Measurements from ENCODE around the gene CORO7.
A peak's percentile ranks its signal among the peaks of the same experiment; 100 is the strongest.

Gene CORO7

DNA sequence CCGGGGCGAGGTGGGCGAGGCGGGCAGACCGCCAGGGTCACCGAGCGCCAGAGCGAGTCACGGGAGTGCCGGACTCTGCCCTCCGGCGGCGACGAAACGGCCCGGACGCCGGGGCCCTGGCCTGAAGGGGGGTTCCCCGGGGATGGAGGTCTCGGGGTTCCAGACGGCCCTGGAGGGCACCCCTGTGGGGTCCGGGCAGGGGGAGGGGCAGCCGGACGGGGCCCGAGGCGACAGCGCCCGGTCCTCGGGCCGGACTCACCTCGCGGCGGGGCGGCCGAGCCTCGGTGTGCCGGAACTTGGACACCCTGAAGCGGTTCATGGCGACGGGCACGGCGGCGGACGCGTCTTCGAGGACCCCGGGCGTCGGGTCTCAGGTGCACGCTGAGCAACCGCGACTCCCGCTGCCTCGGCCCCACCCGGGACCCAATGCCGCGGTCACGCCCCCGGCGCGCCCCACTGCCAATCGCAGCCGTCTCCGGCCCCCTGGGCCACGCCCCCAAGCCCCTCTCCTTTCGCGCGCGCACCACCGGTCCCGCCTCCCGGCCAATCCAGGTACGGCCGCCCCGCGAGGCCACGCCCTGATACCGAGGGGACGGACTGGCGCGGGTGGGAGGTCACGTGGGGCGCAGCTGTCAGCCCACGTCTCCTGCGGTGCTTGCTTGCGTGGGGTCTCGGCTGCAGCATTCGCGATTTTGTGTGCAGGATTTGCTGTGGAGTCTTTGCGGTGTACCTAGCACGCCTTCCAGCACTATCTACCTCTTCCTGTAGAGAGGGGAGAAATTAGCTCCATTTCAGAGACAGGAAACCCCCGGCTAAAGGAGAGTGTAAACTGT, at the start of gene CORO7:
Gene CORO7, minus strand, starts transcription at position 397 of the 833 bp plus-strand sequence. Its CDS starts 78 bp downstream, at position 319.
- DNase-seq = peak; percentile 79 to 94

DNA sequence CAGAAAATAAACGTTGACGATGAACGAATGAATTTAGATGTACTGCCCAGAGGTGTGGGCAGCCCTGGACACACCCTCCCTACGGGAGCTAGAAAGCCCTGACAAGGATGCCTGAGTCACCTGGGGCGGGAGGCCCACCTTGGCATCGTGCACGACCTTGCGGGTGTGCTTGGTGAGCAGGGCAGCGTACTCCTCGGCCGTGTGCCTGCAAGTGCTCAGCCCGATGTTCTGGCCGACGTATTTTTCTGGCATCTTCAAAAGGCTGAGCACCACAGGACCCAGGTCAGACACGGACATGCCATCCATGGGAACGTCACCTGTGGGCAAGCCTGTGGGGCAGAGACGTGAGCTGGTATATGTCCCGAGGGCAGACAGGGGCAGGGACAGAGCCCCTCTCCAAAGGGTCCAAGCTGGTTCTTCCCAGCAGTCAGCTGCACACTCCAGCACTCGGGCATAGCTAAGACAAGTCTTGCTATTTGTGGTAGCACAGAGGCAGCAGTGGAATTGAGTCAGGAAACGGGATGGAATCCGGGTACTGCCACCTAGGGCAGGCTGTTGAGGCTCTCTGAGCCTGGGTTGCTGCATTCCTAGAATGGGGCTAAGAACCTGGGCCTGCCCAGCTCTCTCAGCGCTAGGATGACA, 47.2 kb upstream of the CORO7 start:
- DNase-seq = no peak

- DNase-seq = no peak
Observed at GRCh38 chr16:4461250-4462085, 45.1 kb upstream of the CORO7 start.

DNA sequence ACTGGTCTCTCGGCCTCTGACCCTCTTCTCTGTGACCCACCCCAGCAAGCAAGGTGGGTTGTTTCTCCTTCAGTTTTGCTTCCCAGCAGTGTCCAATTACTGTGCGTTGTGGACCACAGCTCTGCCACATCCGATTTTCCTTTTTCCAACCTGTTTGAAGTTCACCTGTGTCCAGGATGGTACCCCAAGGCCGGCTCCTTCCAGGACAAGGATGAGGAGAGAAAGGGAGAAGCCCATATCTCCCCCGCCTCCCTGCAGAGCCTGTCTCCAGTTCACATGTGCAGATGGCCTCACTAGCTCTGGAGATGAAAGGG, 44.5 kb upstream of the CORO7 start:
- no peak for DNase-seq

GRCh38 chr16:4455951-4456350, 39.6 kb upstream of the CORO7 start:
- no peak for DNase-seq

- DNase-seq = no peak
Observed at GRCh38 chr16:4455081-4455480, 38.7 kb upstream of the CORO7 start.

DNA sequence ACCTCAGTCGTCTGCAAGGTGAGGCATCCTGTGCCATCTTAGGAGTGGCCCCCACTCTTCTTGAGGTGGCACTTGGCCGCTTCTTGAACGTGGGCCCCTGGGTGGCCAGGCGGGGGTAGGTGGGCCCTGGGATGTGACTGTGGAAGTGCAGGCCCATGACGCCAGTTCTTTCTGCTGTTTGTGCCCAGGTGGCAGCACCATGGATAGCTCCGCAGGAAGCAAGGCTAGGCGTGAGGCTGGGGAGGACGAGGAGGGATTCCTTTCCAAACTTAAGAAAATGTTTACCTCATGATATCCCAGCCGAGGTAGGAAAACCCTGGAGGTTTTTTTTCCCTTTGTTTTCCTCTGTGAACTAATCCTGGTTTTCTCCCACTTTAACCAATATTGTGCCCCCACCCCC, 38.2 kb upstream of the CORO7 start:
- no peak for DNase-seq

GRCh38 chr16:4452674-4453073, 36.3 kb upstream of the CORO7 start:
- no peak for DNase-seq

- DNase-seq = no peak
Observed at GRCh38 chr16:4450931-4451519, 34.6 kb upstream of the CORO7 start.

DNA sequence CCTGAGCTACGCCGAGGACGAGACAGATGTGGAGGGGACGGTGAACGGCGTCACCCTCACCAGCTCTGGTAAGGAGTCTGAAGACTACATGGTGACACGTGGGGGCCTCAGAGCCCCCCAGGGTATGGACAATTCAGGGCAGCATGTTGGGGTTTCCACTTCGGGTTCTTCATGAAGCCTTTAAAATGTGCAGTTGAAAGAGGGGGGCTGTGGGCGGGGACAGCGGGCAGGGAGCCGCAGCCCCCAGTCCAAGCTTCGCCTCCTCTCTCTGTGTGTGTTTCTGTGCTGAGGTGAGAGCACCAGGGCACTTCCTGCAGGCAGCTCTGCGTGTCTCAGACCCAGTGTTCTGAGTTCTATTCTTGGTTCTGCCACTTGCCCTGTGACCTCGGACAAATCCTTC, 34.0 kb upstream of the CORO7 start:
- no peak for DNase-seq

DNA sequence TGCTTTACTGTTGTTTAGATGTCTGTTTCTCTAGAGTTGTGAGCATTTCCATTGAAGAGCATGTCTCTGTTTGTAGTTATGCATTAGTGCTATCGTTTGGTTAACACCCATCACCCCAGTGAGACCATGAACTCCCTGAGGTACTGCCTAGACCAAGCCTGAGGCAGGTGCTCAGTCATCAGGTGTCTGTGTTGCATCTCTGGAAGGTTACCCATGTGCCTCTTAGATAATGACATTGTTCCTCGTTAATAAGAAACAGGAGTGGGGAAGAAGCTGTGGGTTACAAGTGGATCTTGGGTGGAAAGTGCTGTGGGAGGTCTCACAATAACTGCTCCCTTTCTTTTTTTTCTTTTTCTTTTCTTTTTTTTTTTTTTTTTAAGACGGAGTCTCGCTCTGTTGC, 27.6 kb upstream of the CORO7 start:
- DNase-seq = no peak

DNA sequence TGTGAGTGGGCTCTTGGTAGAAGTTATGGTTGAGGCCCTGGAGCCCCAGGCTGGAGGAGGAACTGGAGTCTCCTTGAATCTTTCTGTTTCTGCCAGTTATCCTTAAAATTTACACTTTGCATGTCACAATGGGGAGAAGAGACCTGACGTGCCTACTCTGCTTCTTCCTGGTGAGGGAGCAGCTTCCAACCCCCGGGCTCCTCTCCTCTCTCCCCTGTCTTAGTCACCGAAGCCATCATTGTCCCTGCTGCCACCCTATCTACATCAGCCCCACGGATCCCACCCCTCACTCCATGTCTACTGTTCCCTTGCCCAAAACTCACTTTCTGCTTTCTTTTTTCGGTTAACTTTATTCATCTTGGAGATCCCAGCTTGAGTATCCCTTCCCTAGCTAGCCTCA, 26.9 kb upstream of the CORO7 start:
- no peak for DNase-seq

DNA sequence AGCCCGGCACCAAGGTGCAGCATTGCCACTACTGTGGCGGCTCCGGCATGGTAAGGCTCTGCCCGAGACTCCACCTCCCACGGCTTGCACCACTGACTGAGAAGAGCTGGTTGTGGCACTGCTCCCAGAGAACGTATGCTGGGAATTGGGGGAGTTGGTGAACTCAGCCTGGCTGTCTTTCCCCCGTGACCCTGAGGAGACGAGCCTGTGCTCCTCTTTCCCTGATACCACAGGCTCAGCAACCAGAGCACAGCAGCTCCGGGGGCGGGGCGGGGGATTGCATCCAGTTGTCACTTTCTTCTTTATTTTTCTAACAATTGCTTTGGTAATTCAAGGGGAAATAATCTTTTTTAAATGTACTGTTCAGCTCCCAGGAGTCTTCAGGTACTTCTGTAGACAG, 26.0 kb upstream of the CORO7 start:
- no peak for DNase-seq

GRCh38 chr16:4437366-4437765, 21.0 kb upstream of the CORO7 start:
- DNase-seq = no peak

DNA sequence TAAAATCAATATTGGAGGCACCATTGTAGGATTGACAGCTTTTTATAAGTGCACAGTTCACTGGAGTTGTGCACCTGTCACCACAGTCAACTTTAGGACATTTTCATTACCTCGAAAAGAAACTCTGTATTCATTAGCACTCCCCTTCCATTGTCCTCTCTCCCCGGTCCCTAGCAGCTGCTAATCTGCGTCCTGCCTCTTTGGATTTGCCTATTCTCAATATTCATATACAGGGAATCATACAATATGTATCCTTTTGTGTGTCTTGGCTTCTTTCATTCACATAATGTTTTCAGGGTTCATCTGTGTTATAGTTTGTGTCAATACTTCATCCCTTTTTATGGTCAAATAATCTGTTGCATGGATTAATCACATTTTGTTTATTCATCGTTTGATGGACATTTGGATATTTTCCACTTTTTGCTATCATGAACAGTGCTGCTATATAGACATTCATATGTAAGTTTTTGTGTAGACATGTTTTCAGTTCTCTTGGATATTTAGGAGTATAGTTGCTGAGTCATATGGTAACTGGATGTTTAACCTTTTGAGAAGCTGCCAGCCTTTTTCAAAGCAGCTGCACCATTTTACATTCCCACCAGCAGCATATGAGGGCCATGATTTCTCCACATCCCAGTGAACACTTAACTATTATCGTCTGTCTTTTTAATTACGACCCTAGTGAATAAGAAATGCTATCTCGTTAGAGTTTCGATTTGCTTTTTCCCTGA, 19.1 kb upstream of the CORO7 start:
- DNase-seq = no peak

DNA sequence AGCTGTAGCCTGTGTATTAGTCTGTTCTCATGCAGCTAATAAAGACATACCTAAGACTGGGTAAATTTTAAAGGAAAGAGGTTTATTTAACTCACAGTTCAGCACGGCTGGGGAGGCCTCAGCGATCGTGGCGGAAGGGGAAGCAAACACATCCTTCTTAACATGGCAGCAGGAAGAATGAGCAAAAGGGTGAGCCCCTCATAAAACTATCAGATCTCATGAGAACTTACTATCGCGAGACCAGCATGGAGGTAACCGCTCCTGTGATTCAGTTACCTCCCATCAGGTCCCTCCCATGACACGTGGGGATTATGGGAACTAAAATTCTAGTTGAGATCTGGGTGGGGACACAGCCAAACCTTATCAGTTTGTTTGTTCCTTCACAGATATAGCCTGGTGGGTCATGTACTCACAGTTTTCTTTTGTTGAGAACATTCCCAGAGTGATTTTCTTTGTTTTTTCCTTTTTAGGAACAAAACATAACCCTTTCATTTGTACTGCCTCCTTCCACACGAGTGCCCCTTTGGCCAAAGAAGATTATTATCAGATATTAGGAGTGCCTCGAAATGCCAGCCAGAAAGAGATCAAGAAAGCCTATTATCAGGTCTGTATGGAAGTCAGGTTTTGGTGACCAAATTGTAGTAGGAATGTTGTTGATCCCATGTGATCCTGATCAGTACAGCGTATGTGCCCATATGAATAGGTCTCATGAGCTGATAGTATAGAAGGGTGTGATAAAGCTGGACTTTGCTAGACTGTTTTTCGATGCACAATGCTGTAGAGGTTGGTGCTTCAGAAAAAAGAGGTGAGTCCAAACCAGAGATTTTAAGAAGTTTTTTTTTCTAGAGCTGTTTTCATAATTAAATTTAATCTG, 17.8 kb upstream of the CORO7 start:
- DNase-seq = no peak

DNA sequence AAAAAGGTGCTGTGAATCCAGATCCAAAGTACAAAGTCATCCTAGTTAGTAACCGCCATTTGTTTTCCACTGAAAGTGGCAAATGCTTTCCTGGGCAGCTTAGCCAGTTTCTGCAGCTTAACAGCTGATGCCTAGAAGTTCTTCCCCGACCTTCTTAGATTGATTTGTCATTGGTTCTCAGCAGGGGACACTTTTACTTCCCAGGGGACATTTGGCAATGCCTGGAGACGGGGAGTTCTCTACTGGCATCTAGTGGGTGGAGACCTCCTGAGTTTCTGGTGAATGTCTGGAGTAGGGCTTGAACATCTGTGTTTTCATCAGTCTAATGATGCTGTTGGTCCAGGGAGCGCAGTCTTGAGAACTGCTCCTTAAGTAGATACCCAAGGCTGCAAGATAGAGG, 16.8 kb upstream of the CORO7 start:
- DNase-seq = no peak

DNA sequence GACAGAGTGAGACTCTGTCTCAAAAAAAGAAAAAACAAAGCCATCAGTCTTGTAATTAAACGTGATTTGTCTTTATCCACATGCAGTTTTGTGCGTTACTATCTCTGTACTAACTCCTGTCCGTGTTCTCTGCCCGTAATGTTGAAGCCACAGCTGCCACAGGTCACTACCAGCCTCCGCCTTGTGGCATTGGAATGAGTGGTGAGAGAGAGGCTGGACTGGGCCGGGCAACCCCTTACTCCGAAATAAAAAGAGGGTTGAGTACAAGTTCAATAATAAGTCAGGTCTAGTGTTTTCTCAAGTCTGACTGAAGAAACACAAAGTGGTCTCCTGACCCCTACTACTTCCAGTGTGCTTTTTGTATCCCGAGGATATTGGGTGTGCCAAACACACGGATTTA, 14.6 kb upstream of the CORO7 start:
- DNase-seq = no peak

- DNase-seq = no peak
Observed at GRCh38 chr16:4428500-4428899, 12.1 kb upstream of the CORO7 start.

DNA sequence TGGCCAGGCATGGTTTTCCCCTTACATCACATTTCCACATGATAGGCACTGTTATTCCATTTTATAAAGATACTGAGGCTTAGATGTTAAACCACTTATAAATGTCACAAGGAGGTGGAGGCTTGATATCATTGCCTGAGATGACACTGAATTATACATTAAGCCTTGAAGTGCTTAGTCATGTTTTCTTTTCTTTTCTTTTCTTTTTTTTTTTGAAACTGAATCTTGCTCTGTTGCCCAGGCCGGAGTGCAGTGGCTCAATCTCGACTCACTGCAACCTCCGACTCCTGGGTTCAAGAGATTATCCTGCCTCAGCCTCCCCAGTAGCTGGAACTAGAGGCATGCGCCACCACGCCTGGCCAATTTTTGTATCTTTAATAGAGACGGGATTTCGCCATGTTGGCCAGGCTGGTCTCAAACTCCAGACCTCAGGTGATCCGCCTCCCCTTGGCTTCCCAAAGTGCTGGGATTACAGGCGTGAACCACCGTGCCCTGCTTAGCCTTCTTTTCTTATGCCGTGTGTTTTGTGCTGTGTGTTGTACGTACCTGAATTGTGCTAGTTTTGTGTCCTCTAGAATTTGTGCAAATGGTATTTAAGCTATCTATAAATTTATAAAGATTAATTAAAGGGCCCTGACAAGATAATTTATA, 10.5 kb upstream of the CORO7 start:
- DNase-seq = no peak

DNA sequence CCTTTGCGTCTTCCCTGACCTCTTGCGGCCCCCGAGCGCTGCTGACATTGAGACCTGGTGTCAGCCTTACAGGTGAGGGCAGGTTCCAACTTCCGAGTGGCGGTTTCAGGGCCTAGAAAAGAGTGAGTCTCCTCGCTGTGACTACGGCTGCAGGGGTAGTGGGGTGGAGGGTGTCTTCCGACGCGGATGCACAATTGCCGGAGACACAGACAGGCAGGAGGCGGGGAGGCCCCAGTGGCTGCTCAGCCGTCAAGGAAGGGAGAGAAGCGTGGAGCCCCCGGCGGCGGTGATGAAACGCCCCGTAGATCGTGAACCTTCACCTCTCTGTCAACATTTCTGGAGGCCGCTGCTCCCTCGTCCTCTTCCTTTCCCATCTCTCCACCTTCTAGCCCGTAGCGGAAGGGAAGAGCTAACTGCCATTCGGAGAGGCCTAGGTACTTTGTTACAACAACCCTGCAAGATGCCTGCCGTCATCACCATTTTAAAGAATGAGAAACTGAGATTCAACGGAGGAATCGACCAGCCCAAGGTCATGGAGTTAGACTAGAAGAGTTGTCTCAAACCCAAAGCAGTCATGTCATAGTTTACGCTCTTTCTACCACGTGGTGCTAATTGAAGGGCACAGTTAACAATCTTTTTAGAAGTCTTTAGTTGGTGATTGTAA, 9.8 kb upstream of the CORO7 start:
- DNase-seq = no peak
